ENCODE data around the gene FLNC. TPM values are rescaled to one million over a fixed set of nuclear protein-coding genes. Genes with fewer than 3 reads are reported as not detected.
A peak's percentile ranks its signal among the peaks of the same experiment; 100 is the strongest.

Gene FLNC
- total and polyA plus RNA-seq, 2 donors (not counting 3 experiments of a cell fraction or from before 2014, with no cell fraction given): 19.5 to 81.9 TPM

- no peak for FAIRE-seq
- no peak for TF ChIP-seq FOS (IDR thresholded peaks at IDR 0.05; ENCODE audit: borderline replicate concordance, insufficient read depth, low read length)
- TF ChIP-seq GATA2 (IDR thresholded peaks at IDR 0.05; ENCODE audit: insufficient read depth, insufficient read length, low read depth, low read length): no peak
- no peak for TF ChIP-seq POLR2A (IDR thresholded peaks at IDR 0.05; ENCODE audit: low read depth, low read length)
- no peak for TF ChIP-seq JUN (IDR thresholded peaks at IDR 0.05; ENCODE audit: borderline replicate concordance, insufficient read depth, insufficient read length, low read depth)
- TF ChIP-seq EZH2 (IDR thresholded peaks at IDR 0.05; ENCODE audit: borderline replicate concordance, low read depth, low read length, severe bottlenecking): no peak
- TF ChIP-seq POLR2AphosphoS5 (IDR thresholded peaks at IDR 0.05; ENCODE audit: insufficient read depth, low read depth, low read length): no peak
- TF ChIP-seq MYC (IDR thresholded peaks at IDR 0.05; ENCODE audit: low read depth, low read length): no peak
- no peak for TF ChIP-seq MAX (IDR thresholded peaks at IDR 0.05; ENCODE audit: insufficient read depth, insufficient read length)
- TF ChIP-seq, protein P1, sequence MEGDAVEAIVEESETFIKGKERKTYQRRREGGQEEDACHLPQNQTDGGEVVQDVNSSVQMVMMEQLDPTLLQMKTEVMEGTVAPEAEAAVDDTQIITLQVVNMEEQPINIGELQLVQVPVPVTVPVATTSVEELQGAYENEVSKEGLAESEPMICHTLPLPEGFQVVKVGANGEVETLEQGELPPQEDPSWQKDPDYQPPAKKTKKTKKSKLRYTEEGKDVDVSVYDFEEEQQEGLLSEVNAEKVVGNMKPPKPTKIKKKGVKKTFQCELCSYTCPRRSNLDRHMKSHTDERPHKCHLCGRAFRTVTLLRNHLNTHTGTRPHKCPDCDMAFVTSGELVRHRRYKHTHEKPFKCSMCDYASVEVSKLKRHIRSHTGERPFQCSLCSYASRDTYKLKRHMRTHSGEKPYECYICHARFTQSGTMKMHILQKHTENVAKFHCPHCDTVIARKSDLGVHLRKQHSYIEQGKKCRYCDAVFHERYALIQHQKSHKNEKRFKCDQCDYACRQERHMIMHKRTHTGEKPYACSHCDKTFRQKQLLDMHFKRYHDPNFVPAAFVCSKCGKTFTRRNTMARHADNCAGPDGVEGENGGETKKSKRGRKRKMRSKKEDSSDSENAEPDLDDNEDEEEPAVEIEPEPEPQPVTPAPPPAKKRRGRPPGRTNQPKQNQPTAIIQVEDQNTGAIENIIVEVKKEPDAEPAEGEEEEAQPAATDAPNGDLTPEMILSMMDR (IDR thresholded peaks at IDR 0.05; ENCODE audit: extremely low read depth in 1 of 2, insufficient read depth in 1 of 2, low read depth in 1 of 2, low read length in 2 of 2): no peak
- no TSS peak for BruUV-seq (replicated peaks)
Observed at GRCh38 chr7:128861957-128862570, 31.9 kb downstream of the FLNC start.

More at GRCh38 chr7:128861957-128862570, 31.9 kb downstream of the FLNC start:
- Histone ChIP-seq H3K79me2 (ENCODE audit: control insufficient read depth, insufficient read depth, low read length) (peaks cover 10% of the 10 kb centered on the region), H3K36me3 (ENCODE audit: control insufficient read depth in 2 of 2, extremely low read depth in 1 of 2, insufficient read depth in 2 of 2, low read length in 2 of 2) (peaks cover 0 to 14% of the 10 kb centered on the region in 2 experiments), H3K27ac (ENCODE audit: insufficient read depth, low read depth, low read length) (no peak overlapping the region), H3K27me3 (ENCODE audit: control insufficient read depth in 2 of 2, insufficient read depth in 2 of 2, low read length in 2 of 2) (no peaks in the 10 kb centered on the region), H3K9me1 (replicated peaks; ENCODE audit: control insufficient read depth, extremely low read depth, insufficient read depth, low read length) (no peaks in the 10 kb centered on the region), H2AFZ (ENCODE audit: low read depth, low read length) (peak overlapping the region; percentile 48), H3K4me2 (ENCODE audit: insufficient read depth, low read length) (peak overlapping the region; percentile 55), H3K4me1 (ENCODE audit: control insufficient read depth, extremely low read depth, insufficient read depth, low read length) (peaks cover 9% of the 10 kb centered on the region), H3K4me3 (replicated peaks in 1 of 3; ENCODE audit: insufficient read depth in 1 of 3, low read depth in 1 of 3, low read length in 3 of 3) (peak overlapping the region in 1 of 3 experiments; percentile 7), H3K9ac (replicated peaks; ENCODE audit: extremely low read depth, insufficient read depth, low read length) (no peak overlapping the region), H4K20me1 (replicated peaks; ENCODE audit: control insufficient read depth, extremely low read depth, insufficient read depth, low read length) (no peaks in the 10 kb centered on the region), H3K9me3 (replicated peaks; ENCODE audit: control insufficient read depth, insufficient read depth, low read length) (no peaks in the 10 kb centered on the region)
- dilution Hi-C loops (cut with MboI; ENCODE audit: extremely low pct_ligation_motif_present, low sequenced_read_pairs): no loop called here
- DNase-seq (ENCODE audit: low read depth, low spot score): no peak
- POLR2A ChIA-PET: interaction anchor here (0.6 kb wide), 1 partner anchor 33 kb away, joined by 6 read pairs; no protein-coding TSS in a partner anchor
- CTCF ChIA-PET: interaction anchor here (0.7 to 3.5 kb wide), 10 partner anchors 12 to 229 kb away, joined by 3 to 42 read pairs (median 5); partner anchors contain the start of gene CALU
- intact Hi-C loops (cut with micrococcal nuclease): loop anchor here (1.0 kb wide), 1 partner anchor 29 kb away; no protein-coding TSS in a partner anchor

Measured in endothelial cell of umbilical vein (primary cell).